Kidney (tissue), 14 donors: ENCODE measurements around the gene SORCS2. TPM values are rescaled to one million over a fixed set of nuclear protein-coding genes. Genes with fewer than 3 reads are reported as not detected.

ENCODE experiments used
- DNase-seq, 5 donors: peaks; one replicate each; pipeline ENCODE4 v3.0.0-alpha.2; 2013 to 2020
- FAIRE-seq: peaks from 2 replicates; lab custom pipeline; 2012; peaks lifted over from hg19 to GRCh38; lab: Jason Lieb, UNC
- H3K27ac ChIP-seq, 2 donors: one replicate each; pipeline ENCODE4 v1.7.0; 2013; ENCODE audit warnings: low read depth in 2 of 2, low read length in 2 of 2, inconsistent platforms in 1 of 2
- H3K27me3 ChIP-seq: one replicate; pipeline ENCODE4 v1.7.1; 2013; ENCODE audit warnings: low read length, inconsistent platforms; ENCODE audit not compliant: control insufficient read depth, insufficient read depth
- H3K36me3 ChIP-seq, 3 donors: one replicate each; pipeline versions ENCODE4 v1.7.0 to v1.7.1; 2013; ENCODE audit warnings: low read length in 3 of 3, control low read depth in 1 of 3, inconsistent platforms in 1 of 3; ENCODE audit not compliant: insufficient read depth in 3 of 3, control insufficient read depth in 2 of 3
- H3K4me1 ChIP-seq, 3 donors: one replicate each; pipeline versions ENCODE4 v1.7.0 to v1.7.1; 2013; ENCODE audit warnings: low read length in 3 of 3, inconsistent platforms in 1 of 3, low read depth in 1 of 3; ENCODE audit not compliant: control insufficient read depth in 2 of 3, insufficient read depth in 2 of 3
- H3K4me3 ChIP-seq, 3 donors: one replicate each; pipeline versions ENCODE4 v1.7.0 to v1.8.1; 2013; ENCODE audit warnings: low read length in 3 of 3, control low read depth in 1 of 3, inconsistent platforms in 1 of 3
- H3K9ac ChIP-seq, 3 donors: one replicate each; pipeline versions ENCODE4 v1.7.0 to v1.7.1; 2013; ENCODE audit warnings: low read length in 3 of 3, control low read depth in 1 of 3, inconsistent platforms in 1 of 3
- H3K9me3 ChIP-seq, 3 donors: one replicate each; pipeline versions ENCODE4 v1.7.0 to v1.7.1; 2013; ENCODE audit warnings: low read length in 3 of 3, control low read depth in 1 of 3, inconsistent platforms in 1 of 3; ENCODE audit not compliant: control insufficient read depth in 2 of 3, insufficient read depth in 1 of 3
- intact Hi-C: fragments of 100-400 bp; cut with DNase I; formaldehyde crosslinking; loops from one replicate; pipeline ENCODE4 v1.11.1; 2022
- polyA plus RNA-seq: library from polyadenylated mRNA; stranded (reverse); fragments of 350-450 nt; fragmentation: Illumina TruSeq; extraction: RNeasy Lipid Tissue Mini Kit (QIAGEN cat#74804); gene quantifications from one replicate; pipeline ENCODE4 v1.2.3, GENCODE V29; 2014; ENCODE audit warnings: low read depth, low replicate concordance; ENCODE audit not compliant: insufficient read depth
- total RNA-seq: library from RNA; stranded (reverse); fragmentation: NEBNext Ultra II Directional; extraction: Animal tissue kit (Norgen Biotek cat#: 25700); gene quantifications from one replicate; pipeline ENCODE4 v1.2.1, GENCODE V29; 2021
- TF ChIP-seq, protein P1 (sequence below): IDR thresholded peaks from 3 replicates; pipeline ENCODE4 v1.5.1; 2012; ENCODE audit warnings: mild to moderate bottlenecking, moderate library complexity, borderline replicate concordance; ENCODE audit not compliant: insufficient read depth; ENCODE audit errors: extremely low read depth
- donor health status: control.
- donor health status: control.
- donor health status: control.
- donor health status: control.
- donor health status: control.
- donor health status: DM: yes; HTN: yes; CAD: no.
- donor health status: Normal renal cell carcinoma (clear cell type).

SORCS2 gene
- total and polyA plus RNA-seq, 2 donors from 2014 or later: 6.1 to 9.1 TPM

DNA sequence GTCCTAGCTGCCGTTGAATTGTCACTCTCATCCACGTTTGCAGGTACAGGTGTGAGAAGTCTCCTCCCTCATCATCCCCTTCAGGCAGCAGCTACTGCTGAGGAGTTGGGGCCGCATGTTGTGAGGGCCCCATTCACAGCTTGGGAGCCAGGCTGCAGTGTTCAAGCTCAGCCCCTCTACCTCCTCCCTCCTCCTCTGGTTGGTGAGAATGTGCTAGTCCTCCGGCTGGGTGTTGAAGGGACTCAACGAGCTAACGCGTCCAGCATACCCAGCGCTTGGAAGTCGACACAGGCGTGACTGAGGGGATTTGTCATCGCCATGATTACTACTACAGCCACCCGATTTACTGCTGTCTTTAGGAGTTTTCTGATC, 324.4 kb downstream of the SORCS2 start:
- Histone ChIP-seq H3K27me3 (no peaks in the 10 kb centered on the region), H3K4me3 (no peak overlapping the region), H3K9me3 (no peaks in the 10 kb centered on the region), H3K36me3 (no peaks in the 10 kb centered on the region), H3K27ac (no peak overlapping the region), H3K9ac (no peak overlapping the region), H3K4me1 (peaks cover 0 to 3% (median 0%) of the 10 kb centered on the region in 3 donors)
- DNase-seq: peak in 1 of 5 donors; percentile 33
- TF ChIP-seq, protein P1, sequence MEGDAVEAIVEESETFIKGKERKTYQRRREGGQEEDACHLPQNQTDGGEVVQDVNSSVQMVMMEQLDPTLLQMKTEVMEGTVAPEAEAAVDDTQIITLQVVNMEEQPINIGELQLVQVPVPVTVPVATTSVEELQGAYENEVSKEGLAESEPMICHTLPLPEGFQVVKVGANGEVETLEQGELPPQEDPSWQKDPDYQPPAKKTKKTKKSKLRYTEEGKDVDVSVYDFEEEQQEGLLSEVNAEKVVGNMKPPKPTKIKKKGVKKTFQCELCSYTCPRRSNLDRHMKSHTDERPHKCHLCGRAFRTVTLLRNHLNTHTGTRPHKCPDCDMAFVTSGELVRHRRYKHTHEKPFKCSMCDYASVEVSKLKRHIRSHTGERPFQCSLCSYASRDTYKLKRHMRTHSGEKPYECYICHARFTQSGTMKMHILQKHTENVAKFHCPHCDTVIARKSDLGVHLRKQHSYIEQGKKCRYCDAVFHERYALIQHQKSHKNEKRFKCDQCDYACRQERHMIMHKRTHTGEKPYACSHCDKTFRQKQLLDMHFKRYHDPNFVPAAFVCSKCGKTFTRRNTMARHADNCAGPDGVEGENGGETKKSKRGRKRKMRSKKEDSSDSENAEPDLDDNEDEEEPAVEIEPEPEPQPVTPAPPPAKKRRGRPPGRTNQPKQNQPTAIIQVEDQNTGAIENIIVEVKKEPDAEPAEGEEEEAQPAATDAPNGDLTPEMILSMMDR: no peak
- intact Hi-C loops: no loop called here
- FAIRE-seq: no peak

DNA sequence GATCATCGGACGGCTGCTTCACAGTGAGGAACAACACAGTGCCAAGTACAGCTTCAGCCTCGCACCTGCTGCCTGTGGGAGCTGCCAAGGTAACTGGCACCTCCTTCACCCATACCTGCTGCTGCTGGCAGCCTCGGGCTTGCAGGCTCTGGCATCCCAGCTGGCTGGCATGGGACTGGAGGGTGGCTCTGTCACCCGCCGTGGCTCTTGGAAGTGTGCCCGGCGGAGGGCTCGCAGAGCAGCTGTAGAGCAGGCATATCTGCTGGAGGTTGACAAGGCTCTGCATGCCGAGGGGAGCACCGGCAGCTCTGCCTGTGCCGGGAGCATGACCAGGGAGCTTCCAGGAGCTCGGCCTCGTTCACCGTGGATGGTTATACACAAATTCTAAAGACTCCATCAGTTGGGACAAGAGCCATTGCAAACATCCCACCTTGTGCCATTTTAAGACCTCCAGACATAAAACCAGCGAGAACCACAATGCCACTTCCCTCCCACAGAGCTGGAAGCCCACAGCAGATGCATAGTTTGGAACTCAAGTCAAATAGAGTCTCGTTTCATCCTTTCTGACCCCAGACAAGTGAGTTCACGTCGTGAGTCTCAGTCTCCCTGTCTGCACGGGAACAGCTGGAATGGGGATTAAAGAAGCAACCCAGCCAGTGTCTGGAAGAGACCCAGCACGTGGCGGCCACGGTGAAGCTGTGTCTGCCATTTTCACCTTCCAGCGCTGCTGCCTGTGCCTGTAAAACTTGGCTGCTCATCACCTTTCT, 326.7 kb downstream of the SORCS2 start:
- Histone ChIP-seq H3K4me1 (peaks cover 0 to 3% (median 0%) of the 10 kb centered on the region in 3 donors), H3K36me3 (no peaks in the 10 kb centered on the region), H3K9ac (no peak overlapping the region), H3K27ac (no peak overlapping the region), H3K4me3 (no peak overlapping the region), H3K27me3 (no peaks in the 10 kb centered on the region), H3K9me3 (no peaks in the 10 kb centered on the region)
- intact Hi-C loops: no loop called here
- DNase-seq: no peak
- no peak for FAIRE-seq
- TF ChIP-seq, protein P1: no peak

DNA sequence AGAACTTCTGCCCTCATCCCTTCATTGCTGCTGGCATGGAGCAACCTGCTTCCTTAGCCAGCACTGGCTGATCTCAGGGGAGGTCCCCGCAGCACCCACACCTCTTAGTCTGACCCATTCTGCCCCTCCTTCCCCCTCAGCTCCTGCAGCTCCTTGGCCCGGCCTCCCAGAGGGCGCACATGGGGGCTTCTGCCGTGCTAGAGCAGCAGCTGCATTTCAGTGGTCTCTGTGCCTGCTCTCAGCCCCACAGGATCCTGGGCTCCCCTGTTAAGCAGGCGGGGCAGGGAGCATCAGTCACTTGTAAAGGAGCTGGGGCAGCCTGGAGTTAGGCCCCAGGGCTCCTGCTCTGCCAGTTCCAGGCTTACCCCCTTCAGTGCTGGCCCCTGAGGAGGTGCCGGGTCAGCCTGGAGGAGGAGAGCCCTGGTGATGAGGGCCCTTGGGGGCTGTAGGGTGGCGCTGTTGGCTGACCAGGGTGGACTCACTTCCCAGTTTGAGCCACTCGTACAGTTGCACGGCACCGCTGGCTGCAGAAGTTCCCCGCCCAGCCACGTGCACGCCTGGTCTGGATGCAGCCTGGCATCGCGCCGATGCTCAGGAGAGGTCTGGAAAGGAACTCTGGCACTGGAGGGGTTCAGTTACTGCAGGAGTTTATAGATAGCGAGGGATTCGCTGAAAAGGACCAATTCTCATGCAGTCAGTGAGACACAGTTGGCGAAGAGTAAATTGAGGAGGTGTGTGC, 327.5 kb downstream of the SORCS2 start:
- no peak overlapping the region for H3K27ac ChIP-seq
- TF ChIP-seq, protein P1: no peak
- no peak overlapping the region for H3K9ac ChIP-seq
- intact Hi-C loops: no loop called here
- no peak for DNase-seq
- FAIRE-seq: no peak
- H3K36me3 ChIP-seq: no peaks in the 10 kb centered on the region
- peaks cover 0 to 3% (median 0%) of the 10 kb centered on the region in 3 donors for H3K4me1 ChIP-seq
- no peaks in the 10 kb centered on the region for H3K9me3 ChIP-seq
- H3K27me3 ChIP-seq: no peaks in the 10 kb centered on the region
- H3K4me3 ChIP-seq: no peak overlapping the region
